CD14-positive monocyte (primary cell): ENCODE measurements around the gene HOXB5. TPM values are rescaled to one million over a fixed set of nuclear protein-coding genes. Genes with fewer than 3 reads are reported as not detected.

Experiments
- DNase-seq, 3 donors: peaks; one replicate each; pipeline ENCODE4 v3.0.0-alpha.2; 2011 to 2022
- H2AFZ ChIP-seq: 2 replicates; pipeline ENCODE4 v1.6.0; 2012; ENCODE audit warnings: mild to moderate bottlenecking, low read depth, low read length, inconsistent platforms; ENCODE audit not compliant: insufficient read depth, poor library complexity, severe bottlenecking
- H3K27ac ChIP-seq, 2 donors: 1 replicate in 1 of 2; 2 replicates in 1 of 2; pipeline ENCODE4 v1.5.1; 2012 to 2013; ENCODE audit warnings: low read length in 2 of 2, control low read depth in 1 of 2, inconsistent platforms in 1 of 2, low read depth in 1 of 2, mild to moderate bottlenecking in 1 of 2
- H3K27me3 ChIP-seq, 2 donors: one replicate each; pipeline versions ENCODE4 v1.6.0 to v1.6.1; 2011 to 2013; ENCODE audit warnings: low read length in 2 of 2; ENCODE audit not compliant: control insufficient read depth in 2 of 2, insufficient read depth in 2 of 2
- H3K36me3 ChIP-seq, 2 donors: replicated peaks in 1 of 2; 1 replicate in 1 of 2; 2 replicates in 1 of 2; pipeline versions ENCODE4 v1.5.1 to v1.6.1; 2012 to 2013; ENCODE audit warnings: low read length in 2 of 2, control low read depth in 1 of 2, inconsistent platforms in 1 of 2, mild to moderate bottlenecking in 1 of 2; ENCODE audit not compliant: insufficient read depth in 2 of 2, control insufficient read depth in 1 of 2
- H3K4me1 ChIP-seq, 2 donors: 1 replicate in 1 of 2; 2 replicates in 1 of 2; pipeline versions ENCODE4 v1.5.1 to v1.6.1; 2012 to 2013; ENCODE audit warnings: low read length in 2 of 2, control low read depth in 1 of 2, inconsistent platforms in 1 of 2, mild to moderate bottlenecking in 1 of 2, moderate library complexity in 1 of 2; ENCODE audit not compliant: insufficient read depth in 2 of 2, control insufficient read depth in 1 of 2
- H3K4me2 ChIP-seq: replicated peaks from 2 replicates; pipeline ENCODE3; 2012; ENCODE audit warnings: low read length, moderate library complexity, mild to moderate bottlenecking; ENCODE audit not compliant: poor library complexity, severe bottlenecking; ENCODE audit errors: extremely low read depth
- H3K4me3 ChIP-seq, 3 experiments: fragments of 200-600 bp in 1 of 3; sonication (generic) in 1 of 3; replicated peaks in 1 of 3; 1 replicate in 2 of 3; 2 replicates in 1 of 3; pipeline ENCODE4 v1.5.1; 2011 to 2013; ENCODE audit warnings: low read length in 3 of 3, mild to moderate bottlenecking in 3 of 3, control low read depth in 2 of 3, low read depth in 2 of 3, inconsistent platforms in 1 of 3, moderate library complexity in 1 of 3
- H3K79me2 ChIP-seq: 2 replicates; pipeline ENCODE4 v1.6.0; 2012; ENCODE audit warnings: mild to moderate bottlenecking, control low read depth, inconsistent platforms, low read length, moderate library complexity; ENCODE audit not compliant: insufficient read depth
- H3K9ac ChIP-seq: 2 replicates; pipeline ENCODE4 v1.6.0; 2017; ENCODE audit warnings: low read length, mild to moderate bottlenecking; ENCODE audit not compliant: insufficient read depth, poor library complexity, severe bottlenecking
- H3K9me3 ChIP-seq, 2 donors: replicated peaks in 1 of 2; 1 replicate in 1 of 2; 2 replicates in 1 of 2; pipeline versions ENCODE4 v1.5.1 to v1.6.1; 2012 to 2013; ENCODE audit warnings: low read length in 2 of 2, control low read depth in 1 of 2; ENCODE audit not compliant: control insufficient read depth in 1 of 2, insufficient read depth in 1 of 2
- H4K20me1 ChIP-seq: 2 replicates; pipeline ENCODE4 v1.6.0; 2012; ENCODE audit warnings: mild to moderate bottlenecking, low read length, control low read depth, moderate library complexity; ENCODE audit not compliant: insufficient read depth
- H3K27ac Mint-ChIP-seq, 7 donors: one replicate each; pipeline ENCODE4 v1.8.0; 2020; ENCODE audit warnings: mild to moderate bottlenecking in 7 of 7, mixed read lengths in 7 of 7, moderate library complexity in 6 of 7, inconsistent platforms in 2 of 7
- H3K27me3 Mint-ChIP-seq, 3 donors: one replicate each; pipeline ENCODE4 v1.8.0; 2021 to 2022; ENCODE audit warnings: low read depth in 3 of 3, mild to moderate bottlenecking in 3 of 3, mixed read lengths in 3 of 3, moderate library complexity in 3 of 3, inconsistent platforms in 1 of 3
- H3K36me3 Mint-ChIP-seq, 2 donors: one replicate each; pipeline ENCODE4 v1.8.0; 2020; ENCODE audit warnings: mixed read lengths in 2 of 2, inconsistent platforms in 1 of 2, mild to moderate bottlenecking in 1 of 2
- H3K4me1 Mint-ChIP-seq: one replicate; pipeline ENCODE4 v1.8.0; 2020; ENCODE audit warnings: mild to moderate bottlenecking, mixed read lengths
- H3K4me3 Mint-ChIP-seq, 2 donors: one replicate each; pipeline ENCODE4 v1.8.0; 2020; ENCODE audit warnings: mild to moderate bottlenecking in 2 of 2, mixed read lengths in 2 of 2, moderate library complexity in 1 of 2
- H3K9me3 Mint-ChIP-seq, 7 donors: one replicate each; pipeline ENCODE4 v1.8.0; 2020 to 2022; ENCODE audit warnings: mixed read lengths in 7 of 7, mild to moderate bottlenecking in 6 of 7, moderate library complexity in 6 of 7, inconsistent platforms in 2 of 7
- CTCF ChIP-seq: fragments of 200-600 bp; IDR thresholded peaks from one replicate; pipeline ENCODE4 v1.8.0; 2022; ENCODE audit warnings: antibody characterized with exemption, mild to moderate bottlenecking
- WGBS: methylation state at CpG from one replicate; pipeline ENCODE4 v1.1.5; 2013; ENCODE audit warnings: missing lambda C conversion rate; ENCODE audit not compliant: insufficient coverage; 5-methylcytosine and 5-hydroxymethylcytosine counted together
- intact Hi-C, 2 donors: fragments of 100-400 bp; cut with micrococcal nuclease; formaldehyde crosslinking; loops; one replicate each; pipeline versions ENCODE4 v1.15.0 to v1.15.1; 2023
- polyA plus RNA-seq, 3 donors: library from polyadenylated mRNA; depleted of rRNA in 1 of 3; unstranded in 2 of 3; stranded (reverse) in 1 of 3; fragments of 300-500 nt in 2 of 3; fragments of >200 nt in 1 of 3; fragmentation: Illumina TruSeq in 2 of 3; gene quantifications; 1 replicate in 2 of 3; 2 replicates in 1 of 3; pipeline ENCODE4 v1.2.3, GENCODE V29; 2012 to 2021

HOXB5 gene
- polyA plus RNA-seq, 3 donors = not detected

- no peak overlapping the region for H2AFZ ChIP-seq
Observed at GRCh38 chr17:48566717-48567116, 26.9 kb downstream of the HOXB5 start.

GRCh38 chr17:48565925-48566710, 27.5 kb downstream of the HOXB5 start:
- no peak overlapping the region for H3K4me2 ChIP-seq
- no peak overlapping the region for H3K9ac ChIP-seq
- no peaks in the 10 kb centered on the region for H3K9me3 ChIP-seq
- H3K36me3 ChIP-seq = no peaks in the 10 kb centered on the region
- no peak overlapping the region for H3K4me3 ChIP-seq
- no peak for TF ChIP-seq CTCF
- Mint-ChIP-seq H3K27me3 (peaks cover 23 to 36% (median 26%) of the 10 kb centered on the region in 3 donors), H3K36me3 (peaks cover 2 to 10% of the 10 kb centered on the region in 2 donors), H3K9me3 (peaks cover 0 to 8% (median 2%) of the 10 kb centered on the region in 7 donors), H3K4me3 (no peak overlapping the region), H3K4me1 (peaks cover 9% of the 10 kb centered on the region), H3K27ac (no peak overlapping the region)
- no peak overlapping the region for H3K27ac ChIP-seq
- H3K4me1 ChIP-seq = peaks cover 0 to 4% of the 10 kb centered on the region in 2 donors
- intact Hi-C loops = no loop called here
- WGBS = 64% methylated on average over 1 of the region's 4 CpGs
- H2AFZ ChIP-seq = no peak overlapping the region
- H3K27me3 ChIP-seq = peaks cover 50 to 87% of the 10 kb centered on the region in 2 donors
- H4K20me1 ChIP-seq = no peaks in the 10 kb centered on the region
- no peaks in the 10 kb centered on the region for H3K79me2 ChIP-seq
- no peak for DNase-seq

More at GRCh38 chr17:48566717-48567116, 26.9 kb downstream of the HOXB5 start:
- Histone ChIP-seq H3K9me3 (no peaks in the 10 kb centered on the region), H3K27me3 (peaks cover 51 to 93% of the 10 kb centered on the region in 2 donors), H3K79me2 (no peaks in the 10 kb centered on the region), H3K4me1 (peaks cover 0 to 4% of the 10 kb centered on the region in 2 donors), H3K36me3 (no peaks in the 10 kb centered on the region), H3K9ac (no peak overlapping the region), H3K4me2 (no peak overlapping the region), H3K4me3 (no peak overlapping the region), H3K27ac (no peak overlapping the region), H4K20me1 (no peaks in the 10 kb centered on the region)
- H3K27ac Mint-ChIP-seq = no peak overlapping the region
- WGBS = no CpG with 5 or more reads among the region's 2 CpGs
- H3K4me1 Mint-ChIP-seq = peaks cover 8% of the 10 kb centered on the region
- intact Hi-C loops = no loop called here
- peaks cover 18 to 40% (median 22%) of the 10 kb centered on the region in 3 donors for H3K27me3 Mint-ChIP-seq
- H3K4me3 Mint-ChIP-seq = no peak overlapping the region
- DNase-seq = no peak
- no peak for TF ChIP-seq CTCF
- peaks cover 2 to 10% of the 10 kb centered on the region in 2 donors for H3K36me3 Mint-ChIP-seq
- H3K9me3 Mint-ChIP-seq = peaks cover 0 to 10% (median 2%) of the 10 kb centered on the region in 7 donors
